ENCODE results near the gene ATOX1. TPM values are rescaled to one million over a fixed set of nuclear protein-coding genes. Genes with fewer than 3 reads are reported as not detected.

ATOX1 gene
- total RNA-seq, 2 experiments from 2014 or later, result 58.2 to 92.5 TPM

DNA sequence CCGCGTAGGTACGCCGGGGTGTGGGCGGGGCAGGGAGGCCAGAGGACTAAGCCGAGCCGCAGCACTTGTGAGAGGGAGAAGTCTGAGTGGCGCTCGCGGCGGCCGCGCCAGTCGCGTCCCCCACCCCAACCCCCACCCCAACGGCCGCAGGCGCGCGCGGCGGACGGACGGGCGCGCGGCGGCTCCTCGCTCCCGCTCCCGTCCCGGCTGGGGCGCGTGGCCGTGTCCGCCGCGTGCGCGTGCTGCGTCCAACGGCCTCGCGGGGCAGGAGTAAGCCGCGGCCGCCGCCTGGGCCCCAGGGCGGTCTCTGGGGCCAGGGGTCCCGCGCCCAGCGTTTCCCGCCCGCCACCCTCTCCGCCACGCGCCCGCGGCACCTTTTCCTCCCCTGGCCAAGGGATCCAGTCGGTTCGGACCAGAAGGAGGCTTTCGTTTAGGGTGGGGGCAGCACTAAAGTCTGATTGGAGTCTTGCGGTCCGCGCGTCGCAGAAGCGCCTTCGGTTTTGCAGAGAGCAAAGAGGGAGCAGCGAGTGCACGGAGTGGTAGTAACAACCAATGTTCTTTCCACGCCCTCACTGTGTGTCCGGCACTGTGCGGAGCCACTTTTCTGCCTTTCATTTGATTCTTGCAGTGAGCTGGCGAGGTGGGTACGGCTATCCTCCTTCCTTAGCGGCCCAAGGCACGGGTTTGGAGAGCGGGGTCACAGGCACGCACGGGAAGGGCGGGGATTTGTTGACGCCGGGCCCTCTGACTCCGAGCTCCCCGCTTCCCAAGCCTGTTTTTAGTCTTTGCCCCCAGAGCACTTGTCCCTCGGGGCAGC is 13.8 kb upstream of the ATOX1 start:
- Histone ChIP-seq H3K4me3 (ENCODE audit: low read depth, low read length, poor library complexity, severe bottlenecking) (peak overlapping the region; percentile 91), H2AFZ (ENCODE audit: low read length) (no peak overlapping the region), H4K20me1 (ENCODE audit: insufficient read depth, low read length) (peaks cover 48% of the 10 kb centered on the region), H3K27ac (ENCODE audit: low read depth, low read length, poor library complexity, severe bottlenecking) (peak overlapping the region; percentile 87), H3K9me2 (ENCODE audit: insufficient read depth, low read length) (no peaks in the 10 kb centered on the region), H3K79me2 (ENCODE audit: insufficient read depth, low read depth, low read length) (peaks cover 57% of the 10 kb centered on the region), H3K4me1 (ENCODE audit: insufficient read depth, low read length, poor library complexity, severe bottlenecking) (peaks cover 43% of the 10 kb centered on the region), H3K36me3 (ENCODE audit: insufficient read depth, low read length) (peaks cover 50% of the 10 kb centered on the region), H3K9me3 (ENCODE audit: low read length) (no peaks in the 10 kb centered on the region), H3K4me2 (ENCODE audit: low read length) (peak overlapping the region; percentile 78)
- CTCF ChIA-PET (ENCODE audit: unreplicated experiment), result interaction anchor here (2.1 kb wide), 1 partner anchor 12 kb away, joined by 4 read pairs; no protein-coding TSS in a partner anchor
- intact Hi-C loops (cut with micrococcal nuclease; ENCODE audit: unreplicated experiment), result loop anchor here (5.0 kb wide), 2 partner anchors 520 to 560 kb away; partner anchors contain the start of gene GM2A
- no TSS peak for BruUV-seq (replicated peaks)
- TF ChIP-seq, protein P1, sequence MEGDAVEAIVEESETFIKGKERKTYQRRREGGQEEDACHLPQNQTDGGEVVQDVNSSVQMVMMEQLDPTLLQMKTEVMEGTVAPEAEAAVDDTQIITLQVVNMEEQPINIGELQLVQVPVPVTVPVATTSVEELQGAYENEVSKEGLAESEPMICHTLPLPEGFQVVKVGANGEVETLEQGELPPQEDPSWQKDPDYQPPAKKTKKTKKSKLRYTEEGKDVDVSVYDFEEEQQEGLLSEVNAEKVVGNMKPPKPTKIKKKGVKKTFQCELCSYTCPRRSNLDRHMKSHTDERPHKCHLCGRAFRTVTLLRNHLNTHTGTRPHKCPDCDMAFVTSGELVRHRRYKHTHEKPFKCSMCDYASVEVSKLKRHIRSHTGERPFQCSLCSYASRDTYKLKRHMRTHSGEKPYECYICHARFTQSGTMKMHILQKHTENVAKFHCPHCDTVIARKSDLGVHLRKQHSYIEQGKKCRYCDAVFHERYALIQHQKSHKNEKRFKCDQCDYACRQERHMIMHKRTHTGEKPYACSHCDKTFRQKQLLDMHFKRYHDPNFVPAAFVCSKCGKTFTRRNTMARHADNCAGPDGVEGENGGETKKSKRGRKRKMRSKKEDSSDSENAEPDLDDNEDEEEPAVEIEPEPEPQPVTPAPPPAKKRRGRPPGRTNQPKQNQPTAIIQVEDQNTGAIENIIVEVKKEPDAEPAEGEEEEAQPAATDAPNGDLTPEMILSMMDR (conservative IDR thresholded peaks at IDR 0.05; ENCODE audit: low read length), result no peak
- TF ChIP-seq EZH2phosphoT487 (IDR thresholded peaks at IDR 0.05; ENCODE audit: borderline replicate concordance, low read depth, low read length), result no peak
- POLR2A ChIA-PET, result interaction anchor here (0.6 to 7.8 kb wide), 6 partner anchors 9 to 520 kb away, joined by 3 to 69 read pairs (median 4); partner anchors contain the start of genes ATOX1 and GM2A
- peak; percentile 63 for DNase-seq (ENCODE audit: low spot score)

DNA sequence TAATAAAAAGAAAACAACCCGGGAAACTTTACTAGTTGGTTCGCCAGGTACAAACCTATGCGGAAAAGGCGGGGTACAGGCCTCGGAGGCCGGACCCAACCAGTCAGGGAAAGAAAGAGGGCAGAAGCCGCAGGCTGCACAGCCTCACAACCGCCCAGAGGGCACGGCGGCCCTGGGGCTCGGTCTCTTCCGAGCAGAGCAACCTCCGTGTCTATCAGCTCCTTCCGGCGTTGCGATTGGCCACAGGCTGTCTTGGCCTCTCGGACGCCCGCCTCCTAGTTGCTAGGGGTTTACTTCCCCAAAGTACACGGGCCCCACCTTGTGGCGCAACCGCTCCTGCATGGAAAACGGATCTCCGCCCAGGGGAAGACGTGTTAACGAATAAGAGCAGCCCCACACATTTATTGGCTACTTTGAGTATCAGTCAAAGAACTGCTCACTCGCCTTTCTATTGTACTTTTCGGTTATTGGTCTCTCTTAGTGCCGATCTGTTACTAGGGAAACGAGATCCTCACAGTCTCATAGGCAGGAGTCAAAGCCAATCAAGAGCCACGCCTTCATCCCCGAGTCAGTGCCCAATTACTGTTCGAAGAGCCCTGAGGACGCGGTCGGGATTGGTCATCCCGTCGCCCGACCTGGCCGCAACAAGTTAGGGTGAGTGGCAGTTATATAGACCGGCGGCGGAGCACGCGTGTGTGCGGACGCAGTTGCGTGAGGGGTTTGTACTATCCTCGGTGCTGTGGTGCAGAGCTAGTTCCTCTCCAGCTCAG is 13.0 kb upstream of the ATOX1 start, which contains the start of gene G3BP1:
TSS of gene G3BP1 (plus strand) at position 696 of the 770 bp plus-strand sequence. CDS start 14,667 bp downstream, outside the sequence.
- TF ChIP-seq, protein P1 (conservative IDR thresholded peaks at IDR 0.05; ENCODE audit: low read length), result no peak; the same call in 1 of the 2 replicates
- TF ChIP-seq EZH2phosphoT487 (IDR thresholded peaks at IDR 0.05; ENCODE audit: borderline replicate concordance, low read depth, low read length), result no peak
- peak within 1 kb of the TSS; percentile 73 for H2AFZ ChIP-seq (ENCODE audit: low read length)
- no peaks in the 10 kb centered on the region for H3K9me3 ChIP-seq (ENCODE audit: low read length)
- H3K36me3 ChIP-seq (ENCODE audit: insufficient read depth, low read length), result peaks cover 43% of the 10 kb centered on the region
- intact Hi-C loops (cut with micrococcal nuclease; ENCODE audit: unreplicated experiment), result loop anchor here (1.0 to 5.0 kb wide), 3 partner anchors 112 to 559 kb away; partner anchors contain the start of gene GM2A
- DNase-seq (ENCODE audit: low spot score), result peak; percentile 100
- peak within 1 kb of the TSS; percentile 97 for H3K4me2 ChIP-seq (ENCODE audit: low read length)
- peak within 1 kb of the TSS; percentile 91 for H3K4me3 ChIP-seq (ENCODE audit: low read depth, low read length, poor library complexity, severe bottlenecking)
- H4K20me1 ChIP-seq (ENCODE audit: insufficient read depth, low read length), result peaks cover 42% of the 10 kb centered on the region
- CTCF ChIA-PET (ENCODE audit: unreplicated experiment), result interaction anchor here (1.3 to 2.1 kb wide), 2 partner anchors 13 to 15 kb away, joined by 3 to 4 read pairs; no protein-coding TSS in a partner anchor
- POLR2A ChIA-PET, result interaction anchor here (0.6 to 7.8 kb wide), 8 partner anchors 8 to 519 kb away, joined by 3 to 69 read pairs (median 4); partner anchors contain the start of genes ATOX1 and GM2A
- no TSS peak for BruUV-seq (replicated peaks)
- peak within 1 kb of the TSS; percentile 87 for H3K27ac ChIP-seq (ENCODE audit: low read depth, low read length, poor library complexity, severe bottlenecking)
- H3K4me1 ChIP-seq (ENCODE audit: insufficient read depth, low read length, poor library complexity, severe bottlenecking), result peaks cover 37% of the 10 kb centered on the region
- H3K9me2 ChIP-seq (ENCODE audit: insufficient read depth, low read length), result no peaks in the 10 kb centered on the region
- peaks cover 49% of the 10 kb centered on the region for H3K79me2 ChIP-seq (ENCODE audit: insufficient read depth, low read depth, low read length)

Data from OCI-LY7 (cell line).